Right atrium auricular region (tissue), 2 donors: ENCODE measurements around the gene MERTK. TPM values are rescaled to one million over a fixed set of nuclear protein-coding genes. Genes with fewer than 3 reads are reported as not detected.
"Not testable (repeated sequence)": the region's sequence is repeated elsewhere in the genome, so short reads cannot be mapped to it uniquely, and the experiment has no call there.

Experiments used
- DNase-seq: peaks from one replicate; pipeline ENCODE4 v3.0.0-alpha.2; 2019; ENCODE audit warnings: low spot score
- H3K27ac ChIP-seq, 2 donors: fragments of 200-600 bp; sonication (generic); 1 replicate in 1 of 2; 2 replicates in 1 of 2; pipeline ENCODE4 v1.5.1; 2016 to 2019
- H3K27me3 ChIP-seq, 2 donors: fragments of 200-600 bp; sonication (generic); one replicate each; pipeline versions ENCODE4 v1.5.1 to v1.6.0; 2017 to 2019
- H3K36me3 ChIP-seq: fragments of 200-600 bp; sonication (generic); one replicate; pipeline ENCODE4 v1.5.1; 2016
- H3K4me1 ChIP-seq, 2 donors: fragments of 200-600 bp; sonication (generic); one replicate each; pipeline versions ENCODE4 v1.5.1 to v1.6.0; 2017 to 2019
- H3K4me3 ChIP-seq, 2 donors: fragments of 200-600 bp; sonication (generic); 1 replicate in 1 of 2; 2 replicates in 1 of 2; pipeline ENCODE4 v1.5.1; 2017 to 2019; ENCODE audit warnings: mild to moderate bottlenecking in 1 of 2, moderate library complexity in 1 of 2
- H3K9me3 ChIP-seq, 2 donors: fragments of 200-600 bp; sonication (generic); one replicate each; pipeline ENCODE4 v1.5.1; 2019
- CTCF ChIP-seq, 2 donors: fragments of 200-600 bp; sonication (generic); IDR thresholded peaks; one replicate each; pipeline ENCODE4 v1.5.1; 2019; ENCODE audit warnings: antibody characterized with exemption in 2 of 2
- total RNA-seq, 2 donors: library from RNA; depleted of rRNA; stranded (reverse); fragments of >200 nt; gene quantifications; one replicate each; pipeline ENCODE4 v1.1.0, GENCODE V29; 2016

The MERTK gene
- total RNA-seq, 2 donors from 2014 or later = 4.9 to 13.7 TPM

GRCh38 chr2:111903516-111903915 is 5.1 kb downstream of the MERTK start:
- TF ChIP-seq CTCF (IDR thresholded peaks at IDR 0.05) = no peak

GRCh38 chr2:111903930-111904439 is 5.6 kb downstream of the MERTK start:
- TF ChIP-seq CTCF (IDR thresholded peaks at IDR 0.05) = no peak
- H3K27ac ChIP-seq = peak overlapping the region; percentile 28 to 81
- DNase-seq = no peak
- no peaks in the 10 kb centered on the region for H3K27me3 ChIP-seq
- peaks cover 0 to 74% of the 10 kb centered on the region in 2 donors for H3K4me1 ChIP-seq
- no peaks in the 10 kb centered on the region for H3K36me3 ChIP-seq
- H3K9me3 ChIP-seq = no peaks in the 10 kb centered on the region
- no peak overlapping the region for H3K4me3 ChIP-seq

More at GRCh38 chr2:111903516-111903915, 5.1 kb downstream of the MERTK start:
- no peak overlapping the region for H3K4me3 ChIP-seq
- H3K27ac ChIP-seq = peak overlapping the region; percentile 28 to 81
- H3K27me3 ChIP-seq = no peaks in the 10 kb centered on the region
- no peak for DNase-seq
- H3K9me3 ChIP-seq = no peaks in the 10 kb centered on the region
- H3K4me1 ChIP-seq = peaks cover 0 to 69% of the 10 kb centered on the region in 2 donors
- H3K36me3 ChIP-seq = no peaks in the 10 kb centered on the region

GRCh38 chr2:111904726-111905474 is 6.5 kb downstream of the MERTK start:
- Histone ChIP-seq H3K9me3 (no peaks in the 10 kb centered on the region), H3K27ac (peak overlapping the region; percentile 75 to 81), H3K36me3 (no peaks in the 10 kb centered on the region), H3K4me1 (peaks cover 0 to 71% of the 10 kb centered on the region in 2 donors), H3K4me3 (no peak overlapping the region), H3K27me3 (no peaks in the 10 kb centered on the region)
- peak; percentile 47 for DNase-seq
- TF ChIP-seq CTCF (IDR thresholded peaks at IDR 0.05) = no peak

GRCh38 chr2:111905475-111905869 is 7.1 kb downstream of the MERTK start:
- peak; percentile 50 for DNase-seq
- peak overlapping the region; percentile 75 to 81 for H3K27ac ChIP-seq
- H3K36me3 ChIP-seq, H3K4me3 ChIP-seq, H3K27me3 ChIP-seq, H3K9me3 ChIP-seq: not testable (repeated sequence)
- H3K4me1 ChIP-seq = peaks cover 0 to 68% of the 10 kb centered on the region in 2 donors

GRCh38 chr2:111905990-111906735 is 7.8 kb downstream of the MERTK start:
- H3K27ac ChIP-seq = peak overlapping the region; percentile 75 to 81
- DNase-seq = peak; percentile 23
- no peaks in the 10 kb centered on the region for H3K27me3 ChIP-seq
- peaks cover 0 to 69% of the 10 kb centered on the region in 2 donors for H3K4me1 ChIP-seq
- TF ChIP-seq CTCF (IDR thresholded peaks at IDR 0.05) = no peak
- no peaks in the 10 kb centered on the region for H3K36me3 ChIP-seq
- no peaks in the 10 kb centered on the region for H3K9me3 ChIP-seq
- no peak overlapping the region for H3K4me3 ChIP-seq

GRCh38 chr2:111908578-111908977 is 10.2 kb downstream of the MERTK start:
- H3K36me3 ChIP-seq = no peaks in the 10 kb centered on the region
- H3K9me3 ChIP-seq = no peaks in the 10 kb centered on the region
- TF ChIP-seq CTCF (IDR thresholded peaks at IDR 0.05) = no peak
- H3K4me1 ChIP-seq = peaks cover 0 to 74% of the 10 kb centered on the region in 2 donors
- peak overlapping the region; percentile 39 to 47 for H3K27ac ChIP-seq
- no peak for DNase-seq
- H3K4me3 ChIP-seq = no peak overlapping the region
- H3K27me3 ChIP-seq = no peaks in the 10 kb centered on the region
